ENCODE results near the gene CRAMP1.

DNA sequence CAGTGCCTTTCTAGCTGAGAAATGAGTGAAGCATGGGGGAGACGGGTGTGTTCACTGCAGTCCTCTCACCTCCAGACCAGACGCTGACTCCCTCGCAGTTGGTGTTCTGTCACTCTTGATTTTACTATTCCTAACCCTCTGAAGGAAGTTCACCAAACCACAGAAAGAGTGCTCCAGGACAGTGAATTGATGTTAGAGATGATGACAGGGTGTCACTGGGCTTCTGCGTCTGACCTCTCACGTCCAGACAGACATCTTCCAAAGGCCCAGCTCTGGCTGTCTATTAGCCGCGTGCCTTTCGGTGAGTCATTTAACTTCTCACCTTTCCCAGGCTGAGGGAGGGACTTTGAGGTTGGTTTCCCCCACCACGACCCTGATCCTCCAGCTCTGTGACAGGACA lies 8.2 kb downstream of the CRAMP1 start:
- no peak for TF ChIP-seq EZH2 (IDR thresholded peaks at IDR 0.05; ENCODE audit: insufficient read depth, poor library complexity, severe bottlenecking)
- TF ChIP-seq EZH2phosphoT487 (IDR thresholded peaks at IDR 0.05; ENCODE audit: insufficient read depth, low read depth): no peak

All from GM23248 (cell line).